ENCODE measurements around the gene IHH. TPM values are rescaled to one million over a fixed set of nuclear protein-coding genes. Genes with fewer than 3 reads are reported as not detected.

The IHH gene
- total RNA-seq, 1 experiment from 2014 or later: 0.11 TPM

GRCh38 chr2:219087361-219087760 is 26.6 kb upstream of the IHH start:
- CTCF ChIA-PET: interaction anchor here (0.7 to 5.0 kb wide), 7 partner anchors 14 to 679 kb away, joined by 3 to 33 read pairs (median 8); no protein-coding TSS in a partner anchor

DNA sequence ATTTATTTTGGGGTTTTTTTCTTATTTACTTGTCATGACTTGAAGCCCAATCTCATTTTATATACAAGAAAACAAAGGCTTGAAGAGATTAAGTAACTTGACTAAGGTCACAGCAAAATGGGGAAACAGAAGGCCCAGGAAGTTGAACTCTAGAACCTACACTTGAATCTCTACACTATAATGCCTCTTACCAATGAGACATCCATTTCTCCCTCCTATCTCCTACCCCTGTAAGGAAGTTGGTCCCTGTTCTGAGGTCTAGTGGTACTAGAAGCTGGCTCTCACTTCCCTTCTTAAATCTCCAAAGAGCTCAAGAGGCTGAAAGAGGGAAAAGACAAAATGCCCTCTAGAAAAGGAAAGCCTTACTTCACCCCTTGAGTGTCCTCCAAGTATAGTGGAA is 25.5 kb upstream of the IHH start:
- ChIA-PET POLR2A (no interaction called here), CTCF (interaction anchor here (0.8 to 5.0 kb wide), 5 partner anchors 13 to 84 kb away, joined by 3 to 33 read pairs (median 10); no protein-coding TSS in a partner anchor)
- DNase-seq (ENCODE audit: low spot score) (no peak), ATAC-seq (no peak)
- TF ChIP-seq, protein P1, sequence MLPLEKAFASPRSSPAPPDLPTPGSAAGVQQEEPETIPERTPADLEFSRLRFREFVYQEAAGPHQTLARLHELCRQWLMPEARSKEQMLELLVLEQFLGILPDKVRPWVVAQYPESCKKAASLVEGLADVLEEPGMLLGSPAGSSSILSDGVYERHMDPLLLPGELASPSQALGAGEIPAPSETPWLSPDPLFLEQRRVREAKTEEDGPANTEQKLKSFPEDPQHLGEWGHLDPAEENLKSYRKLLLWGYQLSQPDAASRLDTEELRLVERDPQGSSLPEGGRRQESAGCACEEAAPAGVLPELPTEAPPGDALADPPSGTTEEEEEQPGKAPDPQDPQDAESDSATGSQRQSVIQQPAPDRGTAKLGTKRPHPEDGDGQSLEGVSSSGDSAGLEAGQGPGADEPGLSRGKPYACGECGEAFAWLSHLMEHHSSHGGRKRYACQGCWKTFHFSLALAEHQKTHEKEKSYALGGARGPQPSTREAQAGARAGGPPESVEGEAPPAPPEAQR (CRISPR knock-in tag; IDR thresholded peaks at IDR 0.05): no peak
- TF ChIP-seq SP1 (CRISPR knock-in tag; conservative IDR thresholded peaks at IDR 0.05): no peak
- peaks cover 18% of the 10 kb centered on the region for H3K4me1 Mint-ChIP-seq
- H3K4me3 Mint-ChIP-seq: no peak overlapping the region
- H3K27ac Mint-ChIP-seq: no peak overlapping the region
- no peaks in the 10 kb centered on the region for H3K36me3 Mint-ChIP-seq
- H3K9me3 Mint-ChIP-seq: peaks cover 4% of the 10 kb centered on the region; the same call in 1 of the 2 replicates
- no peaks in the 10 kb centered on the region for H3K27me3 Mint-ChIP-seq (ENCODE audit: low read depth)

More at GRCh38 chr2:219087361-219087760, 26.6 kb upstream of the IHH start:
- POLR2A ChIA-PET: no interaction called here
- Mint-ChIP-seq H3K36me3 (no peaks in the 10 kb centered on the region), H3K9me3 (peaks cover 4% of the 10 kb centered on the region; the same call in 1 of the 2 replicates), H3K4me1 (peaks cover 19% of the 10 kb centered on the region), H3K27ac (no peak overlapping the region), H3K4me3 (no peak overlapping the region), H3K27me3 (ENCODE audit: low read depth) (no peaks in the 10 kb centered on the region)
- ATAC-seq (no peak; the same call in 1 of the 2 replicates), DNase-seq (ENCODE audit: low spot score) (no peak)
- TF ChIP-seq, protein P2, sequence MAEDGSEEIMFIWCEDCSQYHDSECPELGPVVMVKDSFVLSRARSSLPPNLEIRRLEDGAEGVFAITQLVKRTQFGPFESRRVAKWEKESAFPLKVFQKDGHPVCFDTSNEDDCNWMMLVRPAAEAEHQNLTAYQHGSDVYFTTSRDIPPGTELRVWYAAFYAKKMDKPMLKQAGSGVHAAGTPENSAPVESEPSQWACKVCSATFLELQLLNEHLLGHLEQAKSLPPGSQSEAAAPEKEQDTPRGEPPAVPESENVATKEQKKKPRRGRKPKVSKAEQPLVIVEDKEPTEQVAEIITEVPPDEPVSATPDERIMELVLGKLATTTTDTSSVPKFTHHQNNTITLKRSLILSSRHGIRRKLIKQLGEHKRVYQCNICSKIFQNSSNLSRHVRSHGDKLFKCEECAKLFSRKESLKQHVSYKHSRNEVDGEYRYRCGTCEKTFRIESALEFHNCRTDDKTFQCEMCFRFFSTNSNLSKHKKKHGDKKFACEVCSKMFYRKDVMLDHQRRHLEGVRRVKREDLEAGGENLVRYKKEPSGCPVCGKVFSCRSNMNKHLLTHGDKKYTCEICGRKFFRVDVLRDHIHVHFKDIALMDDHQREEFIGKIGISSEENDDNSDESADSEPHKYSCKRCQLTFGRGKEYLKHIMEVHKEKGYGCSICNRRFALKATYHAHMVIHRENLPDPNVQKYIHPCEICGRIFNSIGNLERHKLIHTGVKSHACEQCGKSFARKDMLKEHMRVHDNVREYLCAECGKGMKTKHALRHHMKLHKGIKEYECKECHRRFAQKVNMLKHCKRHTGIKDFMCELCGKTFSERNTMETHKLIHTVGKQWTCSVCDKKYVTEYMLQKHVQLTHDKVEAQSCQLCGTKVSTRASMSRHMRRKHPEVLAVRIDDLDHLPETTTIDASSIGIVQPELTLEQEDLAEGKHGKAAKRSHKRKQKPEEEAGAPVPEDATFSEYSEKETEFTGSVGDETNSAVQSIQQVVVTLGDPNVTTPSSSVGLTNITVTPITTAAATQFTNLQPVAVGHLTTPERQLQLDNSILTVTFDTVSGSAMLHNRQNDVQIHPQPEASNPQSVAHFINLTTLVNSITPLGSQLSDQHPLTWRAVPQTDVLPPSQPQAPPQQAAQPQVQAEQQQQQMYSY (CRISPR knock-in tag; IDR thresholded peaks at IDR 0.05): no peak
- TF ChIP-seq CREM (CRISPR knock-in tag; IDR thresholded peaks at IDR 0.05): no peak

- POLR2A ChIA-PET: interaction anchor here (1.0 kb wide), 1 partner anchor 9 kb away, joined by 3 read pairs; no protein-coding TSS in a partner anchor
- H3K36me3 Mint-ChIP-seq: no peaks in the 10 kb centered on the region
Observed at GRCh38 chr2:219084791-219085190, 24.1 kb upstream of the IHH start.

More at GRCh38 chr2:219084791-219085190, 24.1 kb upstream of the IHH start:
- Mint-ChIP-seq H3K27ac (no peak overlapping the region), H3K9me3 (peaks cover 4% of the 10 kb centered on the region; the same call in 1 of the 2 replicates), H3K4me1 (peaks cover 19% of the 10 kb centered on the region), H3K27me3 (ENCODE audit: low read depth) (no peaks in the 10 kb centered on the region), H3K4me3 (no peak overlapping the region)
- ATAC-seq (no peak), DNase-seq (ENCODE audit: low spot score) (no peak)
- TF ChIP-seq, protein P3, sequence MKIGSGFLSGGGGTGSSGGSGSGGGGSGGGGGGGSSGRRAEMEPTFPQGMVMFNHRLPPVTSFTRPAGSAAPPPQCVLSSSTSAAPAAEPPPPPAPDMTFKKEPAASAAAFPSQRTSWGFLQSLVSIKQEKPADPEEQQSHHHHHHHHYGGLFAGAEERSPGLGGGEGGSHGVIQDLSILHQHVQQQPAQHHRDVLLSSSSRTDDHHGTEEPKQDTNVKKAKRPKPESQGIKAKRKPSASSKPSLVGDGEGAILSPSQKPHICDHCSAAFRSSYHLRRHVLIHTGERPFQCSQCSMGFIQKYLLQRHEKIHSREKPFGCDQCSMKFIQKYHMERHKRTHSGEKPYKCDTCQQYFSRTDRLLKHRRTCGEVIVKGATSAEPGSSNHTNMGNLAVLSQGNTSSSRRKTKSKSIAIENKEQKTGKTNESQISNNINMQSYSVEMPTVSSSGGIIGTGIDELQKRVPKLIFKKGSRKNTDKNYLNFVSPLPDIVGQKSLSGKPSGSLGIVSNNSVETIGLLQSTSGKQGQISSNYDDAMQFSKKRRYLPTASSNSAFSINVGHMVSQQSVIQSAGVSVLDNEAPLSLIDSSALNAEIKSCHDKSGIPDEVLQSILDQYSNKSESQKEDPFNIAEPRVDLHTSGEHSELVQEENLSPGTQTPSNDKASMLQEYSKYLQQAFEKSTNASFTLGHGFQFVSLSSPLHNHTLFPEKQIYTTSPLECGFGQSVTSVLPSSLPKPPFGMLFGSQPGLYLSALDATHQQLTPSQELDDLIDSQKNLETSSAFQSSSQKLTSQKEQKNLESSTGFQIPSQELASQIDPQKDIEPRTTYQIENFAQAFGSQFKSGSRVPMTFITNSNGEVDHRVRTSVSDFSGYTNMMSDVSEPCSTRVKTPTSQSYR (CRISPR knock-in tag; IDR thresholded peaks at IDR 0.05): no peak
- TF ChIP-seq, protein P4, sequence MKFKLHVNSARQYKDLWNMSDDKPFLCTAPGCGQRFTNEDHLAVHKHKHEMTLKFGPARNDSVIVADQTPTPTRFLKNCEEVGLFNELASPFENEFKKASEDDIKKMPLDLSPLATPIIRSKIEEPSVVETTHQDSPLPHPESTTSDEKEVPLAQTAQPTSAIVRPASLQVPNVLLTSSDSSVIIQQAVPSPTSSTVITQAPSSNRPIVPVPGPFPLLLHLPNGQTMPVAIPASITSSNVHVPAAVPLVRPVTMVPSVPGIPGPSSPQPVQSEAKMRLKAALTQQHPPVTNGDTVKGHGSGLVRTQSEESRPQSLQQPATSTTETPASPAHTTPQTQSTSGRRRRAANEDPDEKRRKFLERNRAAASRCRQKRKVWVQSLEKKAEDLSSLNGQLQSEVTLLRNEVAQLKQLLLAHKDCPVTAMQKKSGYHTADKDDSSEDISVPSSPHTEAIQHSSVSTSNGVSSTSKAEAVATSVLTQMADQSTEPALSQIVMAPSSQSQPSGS (CRISPR knock-in tag; IDR thresholded peaks at IDR 0.05; ENCODE audit: borderline replicate concordance, low read depth): no peak
- TF ChIP-seq ZNF416 (CRISPR knock-in tag; IDR thresholded peaks at IDR 0.05) (no peak), ZNF263 (CRISPR knock-in tag; IDR thresholded peaks at IDR 0.05; ENCODE audit: low read depth) (no peak), ETV6 (CRISPR knock-in tag; IDR thresholded peaks at IDR 0.05) (no peak), JUN (CRISPR knock-in tag; IDR thresholded peaks at IDR 0.05) (no peak)
- TF ChIP-seq, protein P2 (CRISPR knock-in tag; IDR thresholded peaks at IDR 0.05): no peak
- CTCF ChIA-PET: interaction anchor here (0.9 to 5.0 kb wide), 4 partner anchors 12 to 55 kb away, joined by 3 to 33 read pairs (median 6); no protein-coding TSS in a partner anchor
